Prostate gland (tissue), 2 donors: ENCODE results near the gene NIPSNAP2. TPM values are rescaled to one million over a fixed set of nuclear protein-coding genes. Genes with fewer than 3 reads are reported as not detected.
"Not testable (repeated sequence)": the region's sequence is repeated elsewhere in the genome, so short reads cannot be mapped to it uniquely, and the experiment has no call there.

Experiments used
- DNase-seq: peaks from one replicate; pipeline ENCODE4 v3.0.0-alpha.2; 2019; ENCODE audit warnings: low spot score
- H3K27ac ChIP-seq, 2 donors: fragments of 200-600 bp; sonication (generic); 2 replicates each; pipeline ENCODE4 v1.5.1; 2017 to 2019
- H3K27me3 ChIP-seq: fragments of 200-600 bp; sonication (generic); replicated peaks from 2 replicates; pipeline ENCODE4 v1.5.1; 2019; ENCODE audit not compliant: insufficient read depth
- H3K36me3 ChIP-seq, 2 donors: fragments of 200-600 bp; sonication (generic); 1 replicate in 1 of 2; 2 replicates in 1 of 2; pipeline versions ENCODE4 v1.5.1 to v1.8.1; 2017 to 2019
- H3K4me1 ChIP-seq: fragments of 200-600 bp; sonication (generic); replicated peaks from 2 replicates; pipeline ENCODE4 v1.5.1; 2019
- H3K4me3 ChIP-seq, 2 donors: fragments of 200-600 bp; sonication (generic); 2 replicates each; pipeline ENCODE4 v1.5.1; 2017 to 2019
- H3K9me3 ChIP-seq: fragments of 200-600 bp; sonication (generic); 2 replicates; pipeline ENCODE4 v1.5.1; 2017
- CTCF ChIP-seq, 4 experiments: fragments of 200-600 bp in 2 of 4; fragments of 450-650 bp in 2 of 4; sonication (generic) in 2 of 4; IDR thresholded peaks; 1 replicate in 3 of 4; 2 replicates in 1 of 4; pipeline ENCODE4 v1.5.1; 2016 to 2019; ENCODE audit warnings: antibody characterized with exemption in 4 of 4, mild to moderate bottlenecking in 2 of 4, moderate library complexity in 2 of 4
- POLR2A ChIP-seq: fragments of 450-650 bp; IDR thresholded peaks from one replicate; pipeline ENCODE4 v1.6.1; 2016; ENCODE audit warnings: antibody characterized with exemption, mild to moderate bottlenecking
- POLR2AphosphoS5 ChIP-seq: sonication (generic); formaldehyde crosslinking; IDR thresholded peaks from one replicate; pipeline ENCODE4 v1.6.1; 2017; ENCODE audit warnings: antibody characterized with exemption
- WGBS: methylation state at CpG from one replicate; pipeline ENCODE4 v1.1.5; 2018; 5-methylcytosine and 5-hydroxymethylcytosine counted together
- intact Hi-C: fragments of 100-400 bp; cut with DNase I; formaldehyde crosslinking; loops from one replicate; pipeline ENCODE4 v1.14.2; 2022
- total RNA-seq, 2 donors: library from RNA; depleted of rRNA; stranded (reverse); fragments of >200 nt; gene quantifications; one replicate each; pipeline ENCODE4 v1.1.0, GENCODE V29; 2016

The NIPSNAP2 gene
- total RNA-seq, 2 donors from 2014 or later, result 83.3 to 84.0 TPM

GRCh38 chr7:56007891-56008290 is 43.5 kb downstream of the NIPSNAP2 start:
- Histone ChIP-seq H3K4me3 (no peak overlapping the region), H3K36me3 (no peaks in the 10 kb centered on the region), H3K4me1 (no peaks in the 10 kb centered on the region), H3K9me3 (no peaks in the 10 kb centered on the region), H3K27me3 (no peaks in the 10 kb centered on the region), H3K27ac (no peak overlapping the region)
- DNase-seq, result no peak
- intact Hi-C loops, result no loop called here
- TF ChIP-seq POLR2A, result no peak
- no peak for TF ChIP-seq POLR2AphosphoS5
- TF ChIP-seq CTCF (IDR thresholded peaks at IDR 0.05), result no peak
- WGBS, result 61% methylated on average over 9 of the region's 9 CpGs

- DNase-seq, result peak; percentile 88
- 17% methylated on average over 7 of the region's 7 CpGs for WGBS
- H3K27me3 ChIP-seq, result no peaks in the 10 kb centered on the region
- no peaks in the 10 kb centered on the region for H3K9me3 ChIP-seq
- no peaks in the 10 kb centered on the region for H3K4me1 ChIP-seq
- intact Hi-C loops, result no loop called here
- TF ChIP-seq POLR2A (no peak), CTCF (IDR thresholded peaks at IDR 0.05) (peak in 1 of 4 experiments; percentile 21), POLR2AphosphoS5 (peak; percentile 90)
- H3K27ac ChIP-seq, result peak overlapping the region; percentile 46 to 51
- H3K4me3 ChIP-seq, result no peak overlapping the region
- no peaks in the 10 kb centered on the region for H3K36me3 ChIP-seq
Measured at GRCh38 chr7:56009695-56010094, 45.3 kb downstream of the NIPSNAP2 start.

GRCh38 chr7:56017015-56017414 is 52.6 kb downstream of the NIPSNAP2 start:
- DNase-seq, H3K4me1 ChIP-seq, H3K36me3 ChIP-seq, H3K27me3 ChIP-seq, H3K9me3 ChIP-seq, H3K4me3 ChIP-seq, intact Hi-C loops, H3K27ac ChIP-seq: not testable (repeated sequence)
- WGBS, result 80% methylated on average over 3 of the region's 3 CpGs

- Histone ChIP-seq H3K36me3 (no peaks in the 10 kb centered on the region), H3K27me3 (no peaks in the 10 kb centered on the region), H3K27ac (no peak overlapping the region), H3K4me3 (no peak overlapping the region), H3K9me3 (no peaks in the 10 kb centered on the region), H3K4me1 (no peaks in the 10 kb centered on the region)
- no peak for DNase-seq
- no peak for TF ChIP-seq POLR2A
- intact Hi-C loops, result no loop called here
- WGBS, result 97% methylated on average over 9 of the region's 9 CpGs
Measured at GRCh38 chr7:56019501-56019900, 55.1 kb downstream of the NIPSNAP2 start.

GRCh38 chr7:56023500-56023899 is 59.1 kb downstream of the NIPSNAP2 start:
- H3K9me3 ChIP-seq, result no peaks in the 10 kb centered on the region
- H3K27ac ChIP-seq, result no peak overlapping the region
- no peaks in the 10 kb centered on the region for H3K4me1 ChIP-seq
- intact Hi-C loops, result no loop called here
- no peak for DNase-seq
- H3K27me3 ChIP-seq, result no peaks in the 10 kb centered on the region
- TF ChIP-seq POLR2A (no peak), CTCF (IDR thresholded peaks at IDR 0.05) (no peak), POLR2AphosphoS5 (no peak)
- H3K36me3 ChIP-seq, result no peaks in the 10 kb centered on the region
- H3K4me3 ChIP-seq, result no peak overlapping the region

DNA sequence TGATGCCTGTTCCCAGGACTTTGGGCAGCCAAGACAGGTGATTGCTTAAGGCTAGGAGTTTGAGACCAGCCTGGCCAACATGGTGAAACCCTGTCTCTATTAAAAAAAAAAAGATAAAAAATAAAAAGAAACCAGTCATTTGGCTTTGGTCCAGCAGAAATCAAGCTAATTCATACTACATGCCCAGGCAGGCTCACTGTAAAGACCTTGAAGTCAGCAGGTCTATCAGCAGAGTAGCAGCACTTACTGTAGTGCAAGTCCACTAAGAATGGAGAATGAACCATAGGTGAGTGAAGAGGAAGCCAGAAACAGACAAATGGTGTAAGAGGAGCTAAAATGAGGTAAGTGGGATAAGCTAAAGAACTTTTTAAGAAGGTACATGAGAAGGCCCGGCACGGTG is 62.2 kb downstream of the NIPSNAP2 start:
- no peak for DNase-seq
- no peak for TF ChIP-seq POLR2A
- TF ChIP-seq POLR2AphosphoS5, result no peak
- no peak for TF ChIP-seq CTCF (IDR thresholded peaks at IDR 0.05)
- H3K27me3 ChIP-seq, result no peaks in the 10 kb centered on the region
- H3K4me1 ChIP-seq, result no peaks in the 10 kb centered on the region
- WGBS, result 100% methylated on average over 2 of the region's 2 CpGs
- H3K4me3 ChIP-seq, result no peak overlapping the region
- intact Hi-C loops, result no loop called here
- H3K27ac ChIP-seq, result no peak overlapping the region
- no peaks in the 10 kb centered on the region for H3K9me3 ChIP-seq
- no peaks in the 10 kb centered on the region for H3K36me3 ChIP-seq
